ENCODE data around the gene TYR. TPM values are rescaled to one million over a fixed set of nuclear protein-coding genes. Genes with fewer than 3 reads are reported as not detected.

TYR gene
- total RNA-seq, 1 donor from 2014 or later: not detected

GRCh38 chr11:89184021-89184420 lies 6.3 kb downstream of the TYR start:
- no peak for DNase-seq (ENCODE audit: low spot score in 2 of 2, unreplicated experiment in 2 of 2)
- Mint-ChIP-seq H3K4me1 (peaks cover 12% of the 10 kb centered on the region), H3K4me3 (no peak overlapping the region), H3K27ac (no peak overlapping the region), H3K27me3 (ENCODE audit: low read depth) (no peaks in the 10 kb centered on the region), H3K36me3 (no peaks in the 10 kb centered on the region), H3K9me3 (no peaks in the 10 kb centered on the region)
- TF ChIP-seq CTCF (IDR thresholded peaks at IDR 0.05; ENCODE audit: unreplicated experiment): no peak

- Mint-ChIP-seq H3K4me1 (no peaks in the 10 kb centered on the region), H3K27me3 (ENCODE audit: low read depth) (no peaks in the 10 kb centered on the region), H3K27ac (no peak overlapping the region), H3K9me3 (no peaks in the 10 kb centered on the region), H3K36me3 (no peaks in the 10 kb centered on the region), H3K4me3 (no peak overlapping the region)
- no peak for DNase-seq (ENCODE audit: low spot score in 2 of 2, unreplicated experiment in 2 of 2)
- no peak for TF ChIP-seq CTCF (IDR thresholded peaks at IDR 0.05; ENCODE audit: unreplicated experiment)
Observed at GRCh38 chr11:89189776-89190175, 12.1 kb downstream of the TYR start.

DNA sequence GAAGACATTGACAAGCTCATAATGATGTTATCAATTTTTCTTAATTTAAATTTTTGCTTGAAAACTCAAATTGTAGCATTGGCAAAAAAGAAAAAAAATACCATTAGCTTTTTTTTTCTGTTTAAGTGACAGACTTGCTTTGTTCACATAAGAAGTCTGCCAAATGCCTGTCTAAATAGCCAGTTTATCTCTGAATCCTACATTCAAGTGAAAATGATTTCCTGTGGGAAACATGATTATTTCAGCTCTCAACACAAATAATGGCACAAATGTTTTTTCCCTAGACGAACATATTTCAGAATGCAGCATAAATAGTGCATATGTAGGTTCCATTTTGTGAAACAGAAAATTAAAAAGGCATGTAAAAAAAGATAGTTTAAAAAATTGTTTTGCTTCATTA lies 23.5 kb downstream of the TYR start:
- TF ChIP-seq CTCF (IDR thresholded peaks at IDR 0.05; ENCODE audit: unreplicated experiment): no peak
- Mint-ChIP-seq H3K4me3 (no peak overlapping the region), H3K4me1 (no peaks in the 10 kb centered on the region), H3K27ac (no peak overlapping the region), H3K9me3 (peaks cover 15% of the 10 kb centered on the region), H3K27me3 (ENCODE audit: low read depth) (no peaks in the 10 kb centered on the region), H3K36me3 (no peaks in the 10 kb centered on the region)
- DNase-seq (ENCODE audit: low spot score in 2 of 2, unreplicated experiment in 2 of 2): no peak

GRCh38 chr11:89203814-89204213 lies 26.1 kb downstream of the TYR start:
- no peaks in the 10 kb centered on the region for H3K27me3 Mint-ChIP-seq (ENCODE audit: low read depth)
- no peaks in the 10 kb centered on the region for H3K36me3 Mint-ChIP-seq
- DNase-seq (ENCODE audit: low spot score in 2 of 2, unreplicated experiment in 2 of 2): no peak
- TF ChIP-seq CTCF (IDR thresholded peaks at IDR 0.05; ENCODE audit: unreplicated experiment): no peak
- no peaks in the 10 kb centered on the region for H3K4me1 Mint-ChIP-seq
- H3K4me3 Mint-ChIP-seq: no peak overlapping the region
- no peak overlapping the region for H3K27ac Mint-ChIP-seq
- H3K9me3 Mint-ChIP-seq: peaks cover 14% of the 10 kb centered on the region

- DNase-seq (ENCODE audit: low spot score in 2 of 2, unreplicated experiment in 2 of 2): no peak
- H3K9me3 Mint-ChIP-seq: peaks cover 16% of the 10 kb centered on the region
- H3K27ac Mint-ChIP-seq: no peak overlapping the region
- no peak overlapping the region for H3K4me3 Mint-ChIP-seq
- H3K36me3 Mint-ChIP-seq: peaks cover 3% of the 10 kb centered on the region
- no peaks in the 10 kb centered on the region for H3K27me3 Mint-ChIP-seq (ENCODE audit: low read depth)
- TF ChIP-seq CTCF (IDR thresholded peaks at IDR 0.05; ENCODE audit: unreplicated experiment): no peak
- H3K4me1 Mint-ChIP-seq: no peaks in the 10 kb centered on the region
Observed at GRCh38 chr11:89205378-89205777, 27.7 kb downstream of the TYR start.

GRCh38 chr11:89220684-89221339 lies 43.1 kb downstream of the TYR start:
- Mint-ChIP-seq H3K4me3 (no peak overlapping the region), H3K9me3 (no peaks in the 10 kb centered on the region), H3K4me1 (no peaks in the 10 kb centered on the region), H3K36me3 (no peaks in the 10 kb centered on the region), H3K27me3 (ENCODE audit: low read depth) (no peaks in the 10 kb centered on the region), H3K27ac (no peak overlapping the region)
- no peak for DNase-seq (ENCODE audit: low spot score in 2 of 2, unreplicated experiment in 2 of 2)
- TF ChIP-seq CTCF (IDR thresholded peaks at IDR 0.05; ENCODE audit: unreplicated experiment): no peak
